PFSK-1 (cell line): ENCODE data around the gene CARS2.

Experiments used
- FOXP2 ChIP-seq: optimal IDR thresholded peaks from 2 replicates; pipeline ENCODE3; 2011; ENCODE audit warnings: borderline replicate concordance, control low read depth, inconsistent platforms; ENCODE audit not compliant: insufficient read depth; ENCODE audit errors: extremely low read length, extremely low read depth
- POLR2AphosphoS5 ChIP-seq: IDR thresholded peaks from 2 replicates; pipeline ENCODE4 v1.6.1; 2012; ENCODE audit warnings: low read depth, mild to moderate bottlenecking, control low read depth, low read length, moderate library complexity
- REST ChIP-seq, 2 experiments: IDR thresholded peaks; 2 replicates each; pipeline versions ENCODE4 v1.6.1 to v1.8.0; 2011 to 2012; ENCODE audit warnings: low read depth in 2 of 2, low read length in 2 of 2, control low read depth in 1 of 2, inconsistent platforms in 1 of 2, mild to moderate bottlenecking in 1 of 2, moderate library complexity in 1 of 2; ENCODE audit not compliant: insufficient read depth in 1 of 2
- SIN3A ChIP-seq: IDR thresholded peaks from 2 replicates; pipeline ENCODE4 v1.6.1; 2012; ENCODE audit warnings: mild to moderate bottlenecking, low read length, moderate library complexity, borderline replicate concordance; ENCODE audit not compliant: insufficient read depth
- TAF1 ChIP-seq: IDR thresholded peaks from 2 replicates; pipeline ENCODE4 v1.6.1; 2012; ENCODE audit warnings: low read length, control low read depth, borderline replicate concordance; ENCODE audit not compliant: insufficient read depth

CARS2 gene

DNA sequence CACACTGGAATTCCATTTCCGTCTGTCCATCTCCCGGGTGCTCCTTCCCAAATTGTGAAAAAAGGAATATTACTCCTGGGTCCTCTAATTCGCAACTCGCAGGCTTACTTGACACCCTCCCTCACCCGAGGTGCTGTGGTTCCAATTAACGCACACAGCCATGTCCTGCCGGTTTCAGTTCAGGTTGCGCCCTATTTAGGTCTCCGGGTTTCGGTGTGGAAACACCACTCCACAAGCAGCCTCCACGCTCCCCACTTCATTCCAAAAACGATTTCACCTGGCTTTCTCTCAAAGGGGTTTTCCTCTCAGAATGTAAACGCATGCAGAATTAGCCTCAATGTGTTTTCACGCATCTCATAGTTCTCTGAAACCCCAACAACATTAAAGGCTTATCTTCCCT lies 52.6 kb downstream of the CARS2 start:
- TF ChIP-seq POLR2AphosphoS5, result no peak
- TF ChIP-seq FOXP2, result no peak
- no peak for TF ChIP-seq TAF1
- TF ChIP-seq REST (IDR thresholded peaks at IDR 0.05; ENCODE audit: insufficient read depth in 1 of 2, low read depth in 2 of 2, low read length in 2 of 2), result no peak
- TF ChIP-seq SIN3A, result no peak

- TF ChIP-seq SIN3A, result no peak
- TF ChIP-seq FOXP2, result no peak
Measured at GRCh38 chr13:110652764-110653163, 53.2 kb downstream of the CARS2 start.

- no peak for TF ChIP-seq TAF1
- TF ChIP-seq SIN3A, result no peak
- no peak for TF ChIP-seq REST (IDR thresholded peaks at IDR 0.05; ENCODE audit: insufficient read depth in 1 of 2, low read depth in 2 of 2, low read length in 2 of 2)
Measured at GRCh38 chr13:110652231-110652730, 53.6 kb downstream of the CARS2 start.

GRCh38 chr13:110651726-110652230 lies 54.1 kb downstream of the CARS2 start:
- no peak for TF ChIP-seq POLR2AphosphoS5
- no peak for TF ChIP-seq TAF1
- TF ChIP-seq SIN3A, result no peak
- no peak for TF ChIP-seq REST (IDR thresholded peaks at IDR 0.05; ENCODE audit: insufficient read depth in 1 of 2, low read depth in 2 of 2, low read length in 2 of 2)
- no peak for TF ChIP-seq FOXP2

DNA sequence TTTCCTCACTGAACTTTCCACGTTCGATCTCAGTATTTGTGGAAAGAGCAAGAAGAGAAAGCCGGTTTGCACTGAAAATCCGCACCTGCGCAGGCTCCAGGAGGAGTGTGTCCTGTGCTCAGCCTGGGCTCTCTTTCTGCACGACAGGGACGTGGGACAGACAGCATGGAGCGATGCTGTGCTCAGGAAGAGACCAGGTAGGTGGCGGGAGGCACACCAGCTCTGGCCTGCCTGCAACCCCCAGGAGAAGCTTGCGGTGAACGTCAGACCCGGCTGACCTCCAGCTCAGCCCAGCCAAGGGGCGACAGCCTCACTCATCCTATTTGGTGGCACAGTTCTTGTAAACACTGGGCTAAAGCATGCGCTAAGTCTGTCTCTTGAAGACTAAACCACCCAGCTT lies 54.6 kb downstream of the CARS2 start:
- TF ChIP-seq REST (IDR thresholded peaks at IDR 0.05; ENCODE audit: insufficient read depth in 1 of 2, low read depth in 2 of 2, low read length in 2 of 2) (no peak), FOXP2 (no peak), TAF1 (no peak), SIN3A (no peak), POLR2AphosphoS5 (no peak)

DNA sequence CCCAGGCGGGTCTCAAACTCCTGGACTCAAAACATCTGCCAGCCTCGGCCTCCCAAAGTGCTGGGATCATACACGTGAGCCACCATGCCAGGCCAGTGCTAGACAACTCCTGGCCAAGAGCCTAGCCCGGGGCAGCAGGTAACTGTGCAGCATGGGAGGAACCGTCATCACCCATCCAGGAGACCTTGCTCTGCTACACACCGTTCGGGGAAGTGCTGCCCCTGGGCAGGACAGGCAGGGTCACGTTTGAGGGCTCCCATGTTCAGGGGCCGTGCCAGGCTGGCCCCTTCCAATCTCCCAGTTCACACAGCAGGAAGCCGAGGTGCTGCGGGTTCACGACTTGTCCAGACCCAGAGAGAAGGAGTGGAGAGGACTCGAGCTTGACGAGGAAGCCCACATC lies 55.5 kb downstream of the CARS2 start:
- no peak for TF ChIP-seq POLR2AphosphoS5
- no peak for TF ChIP-seq FOXP2
- no peak for TF ChIP-seq SIN3A
- TF ChIP-seq TAF1, result no peak
- TF ChIP-seq REST (IDR thresholded peaks at IDR 0.05; ENCODE audit: insufficient read depth in 1 of 2, low read depth in 2 of 2, low read length in 2 of 2), result no peak
